ENCODE measurements around the gene PIP4K2A. TPM values are rescaled to one million over a fixed set of nuclear protein-coding genes. Genes with fewer than 3 reads are reported as not detected.

Gene PIP4K2A
- total and polyA plus RNA-seq, 4 donors = 7.3 to 42.2 (median 27.6) TPM

GRCh38 chr10:22701132-22701826 lies 13.1 kb downstream of the PIP4K2A start:
- no peak for TF ChIP-seq CTCF (IDR thresholded peaks at IDR 0.05; ENCODE audit: control extremely low read depth, extremely low read depth)
- Histone ChIP-seq H3K9me3 (ENCODE audit: control insufficient read depth in 4 of 4, insufficient read depth in 3 of 4, low read length in 3 of 4) (no peaks in the 10 kb centered on the region), H3K9ac (ENCODE audit: insufficient read depth in 1 of 2, low read length in 2 of 2) (no peak overlapping the region), H3K27ac (ENCODE audit: low read depth in 1 of 2, low read length in 1 of 2) (no peak overlapping the region), H3K4me1 (ENCODE audit: control insufficient read depth in 5 of 5, insufficient read depth in 5 of 5, low read length in 5 of 5) (peaks cover 4 to 41% (median 9%) of the 10 kb centered on the region in 5 donors), H3K36me3 (ENCODE audit: control insufficient read depth in 4 of 4, insufficient read depth in 4 of 4, low read length in 4 of 4) (no peaks in the 10 kb centered on the region), H3K27me3 (ENCODE audit: control insufficient read depth in 3 of 3, insufficient read depth in 3 of 3, low read length in 2 of 3) (no peaks in the 10 kb centered on the region), H3K4me3 (no peak overlapping the region)
- ATAC-seq (ENCODE audit: insufficient read depth, low FRiP score) (no peak), DNase-seq (no peak)
- 87 to 92% methylated on average over 4 of the region's 4 CpGs for WGBS, 2 donors

DNA sequence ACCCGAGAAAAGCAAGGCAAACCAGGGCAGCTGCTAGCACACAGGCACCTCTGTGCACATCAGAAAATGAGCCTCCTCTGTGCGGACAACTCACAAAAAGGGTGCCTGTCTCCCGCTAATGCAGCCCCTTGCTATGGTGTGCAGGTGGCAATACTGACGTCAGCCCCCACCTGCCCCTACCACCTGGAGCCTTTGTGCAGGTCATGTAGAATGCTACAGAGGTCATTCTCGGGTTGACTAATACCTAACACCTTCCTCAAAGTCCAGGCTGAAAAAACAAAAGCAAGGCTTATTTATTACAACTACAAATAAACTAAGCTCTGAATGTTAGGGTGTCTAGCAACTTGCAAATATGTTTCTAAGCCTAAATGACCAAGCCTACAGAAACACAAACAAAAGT lies 13.9 kb downstream of the PIP4K2A start:
- no peaks in the 10 kb centered on the region for H3K27me3 ChIP-seq (ENCODE audit: control insufficient read depth in 3 of 3, insufficient read depth in 3 of 3, low read length in 2 of 3)
- no peak overlapping the region for H3K4me3 ChIP-seq
- H3K27ac ChIP-seq (ENCODE audit: low read depth in 1 of 2, low read length in 1 of 2) = no peak overlapping the region
- no peak for ATAC-seq (ENCODE audit: insufficient read depth, low FRiP score)
- no peaks in the 10 kb centered on the region for H3K9me3 ChIP-seq (ENCODE audit: control insufficient read depth in 4 of 4, insufficient read depth in 3 of 4, low read length in 3 of 4)
- peaks cover 4 to 41% (median 9%) of the 10 kb centered on the region in 5 donors for H3K4me1 ChIP-seq (ENCODE audit: control insufficient read depth in 5 of 5, insufficient read depth in 5 of 5, low read length in 5 of 5)
- H3K9ac ChIP-seq (ENCODE audit: insufficient read depth in 1 of 2, low read length in 2 of 2) = no peak overlapping the region
- DNase-seq = no peak
- TF ChIP-seq CTCF (IDR thresholded peaks at IDR 0.05; ENCODE audit: control extremely low read depth, extremely low read depth) = no peak
- H3K36me3 ChIP-seq (ENCODE audit: control insufficient read depth in 4 of 4, insufficient read depth in 4 of 4, low read length in 4 of 4) = no peaks in the 10 kb centered on the region
- WGBS, 2 donors = 93 to 95% methylated on average over 5 of the region's 5 CpGs

- no peaks in the 10 kb centered on the region for H3K9me3 ChIP-seq (ENCODE audit: control insufficient read depth in 4 of 4, insufficient read depth in 3 of 4, low read length in 3 of 4)
- 92 to 96% methylated on average over 5 of the region's 5 CpGs for WGBS, 2 donors
- H3K27ac ChIP-seq (ENCODE audit: low read depth in 1 of 2, low read length in 1 of 2) = no peak overlapping the region
- H3K9ac ChIP-seq (ENCODE audit: insufficient read depth in 1 of 2, low read length in 2 of 2) = no peak overlapping the region
- peaks cover 4 to 40% (median 9%) of the 10 kb centered on the region in 5 donors for H3K4me1 ChIP-seq (ENCODE audit: control insufficient read depth in 5 of 5, insufficient read depth in 5 of 5, low read length in 5 of 5)
- no peaks in the 10 kb centered on the region for H3K36me3 ChIP-seq (ENCODE audit: control insufficient read depth in 4 of 4, insufficient read depth in 4 of 4, low read length in 4 of 4)
- no peak overlapping the region for H3K4me3 ChIP-seq
- no peak for TF ChIP-seq CTCF (IDR thresholded peaks at IDR 0.05; ENCODE audit: control extremely low read depth, extremely low read depth)
- no peak for DNase-seq
- no peak for ATAC-seq (ENCODE audit: insufficient read depth, low FRiP score)
- no peaks in the 10 kb centered on the region for H3K27me3 ChIP-seq (ENCODE audit: control insufficient read depth in 3 of 3, insufficient read depth in 3 of 3, low read length in 2 of 3)
These were observed 14.4 kb downstream of the PIP4K2A start for GRCh38 chr10:22699976-22700375.

Measured in lung (tissue), 12 donors.